HEK293 (cell line): Measurements from ENCODE around the gene BPI.

Experiments used
- CTCF ChIP-seq: fragments of 450-650 bp; formaldehyde crosslinking; IDR thresholded peaks from 2 replicates; pipeline ENCODE4 v1.5.1; 2016; ENCODE audit warnings: missing biosample characterization, missing genetic modification characterization
- KLF16 ChIP-seq: fragments of 450-650 bp; formaldehyde crosslinking; IDR thresholded peaks from 2 replicates; pipeline ENCODE4 v1.5.1; 2017; ENCODE audit warnings: missing biosample characterization, missing genetic modification characterization
- ZBTB49 ChIP-seq: fragments of 450-650 bp; formaldehyde crosslinking; IDR thresholded peaks from 2 replicates; pipeline ENCODE4 v1.5.1; 2016; ENCODE audit warnings: missing biosample characterization, missing genetic modification characterization, low read depth

- no peak for TF ChIP-seq CTCF (tag by site-specific recombination)
- no peak for TF ChIP-seq KLF16 (tag by site-specific recombination)
- TF ChIP-seq ZBTB49 (tag by site-specific recombination): no peak
Observed at GRCh38 chr20:38342216-38342615, 38.3 kb downstream of the BPI start.
